ENCODE measurements around the gene RBM10. TPM values are rescaled to one million over a fixed set of nuclear protein-coding genes. Genes with fewer than 3 reads are reported as not detected.
A peak's percentile ranks its signal among the peaks of the same experiment; 100 is the strongest.

RBM10 gene
- total RNA-seq, 1 experiment from 2014 or later: 56.9 TPM

- Histone ChIP-seq H2AFZ (ENCODE audit: low read depth, low read length, poor library complexity, severe bottlenecking) (no peak overlapping the region), H3K9me3 (ENCODE audit: control insufficient read depth in 1 of 2, insufficient read depth in 1 of 2, low read depth in 1 of 2, low read length in 2 of 2) (no peaks in the 10 kb centered on the region), H3K9me2 (ENCODE audit: insufficient read depth) (no peaks in the 10 kb centered on the region), H3K4me3 (replicated peaks in 1 of 2; ENCODE audit: low read depth in 1 of 2, low read length in 2 of 2) (no peak overlapping the region), H3K27ac (ENCODE audit: low read depth, low read length) (no peak overlapping the region; the same call in 1 of the 2 replicates), H3K27me3 (ENCODE audit: insufficient read depth, low read length) (no peaks in the 10 kb centered on the region), H3K4me2 (ENCODE audit: low read length) (no peak overlapping the region), H3K9ac (ENCODE audit: low read length) (no peak overlapping the region), H3K4me1 (ENCODE audit: control insufficient read depth in 1 of 2, insufficient read depth in 2 of 2, low read length in 2 of 2) (peaks cover 6 to 10% of the 10 kb centered on the region in 2 experiments; a peak in 3 of 4 replicates), H4K20me1 (ENCODE audit: insufficient read depth) (no peaks in the 10 kb centered on the region), H3K36me3 (ENCODE audit: control insufficient read depth in 1 of 2, insufficient read depth in 2 of 2, low read length in 2 of 2) (peaks cover 18 to 29% of the 10 kb centered on the region in 2 experiments; a peak in 3 of 4 replicates), H3K79me2 (ENCODE audit: insufficient read depth, low read length) (peaks cover 10% of the 10 kb centered on the region)
- intact Hi-C loops (cut with micrococcal nuclease): loop anchor here (5.0 kb wide), 1 partner anchor 98 kb away; no protein-coding TSS in a partner anchor
- CTCF ChIA-PET: no interaction called here
- BruUV-seq (replicated peaks): TSS peak; percentile 59
- no peak for DNase-seq (ENCODE audit: low read depth, low spot score)
- POLR2A ChIA-PET: no interaction called here
- no peak for ATAC-seq
- RAD21 ChIA-PET (ENCODE audit: low non-redundant PET in 1 of 2, low total read pairs in 2 of 2, uncharacterized antibody in 2 of 2, unreplicated experiment in 2 of 2): no interaction called here
- no peak for TF ChIP-seq EGR1 (IDR thresholded peaks at IDR 0.05; ENCODE audit: low read depth)
- TF ChIP-seq MAX (IDR thresholded peaks at IDR 0.05): no peak
- no peak for TF ChIP-seq ZBTB33 (IDR thresholded peaks at IDR 0.05; ENCODE audit: extremely low read depth, insufficient replicate concordance, low read length)
- no peak for TF ChIP-seq SP1 (IDR thresholded peaks at IDR 0.05; ENCODE audit: low read depth)
- no peak for TF ChIP-seq RAD21 (IDR thresholded peaks at IDR 0.05; ENCODE audit: low read depth)
- TF ChIP-seq EZH2phosphoT487 (IDR thresholded peaks at IDR 0.05; ENCODE audit: borderline replicate concordance): no peak
- no peak for TF ChIP-seq ZFX (IDR thresholded peaks at IDR 0.05)
- TF ChIP-seq YY1 (IDR thresholded peaks at IDR 0.05; ENCODE audit: extremely low read depth, insufficient replicate concordance, low read depth, low read length): no peak
- TF ChIP-seq EZH2 (IDR thresholded peaks at IDR 0.05): no peak
- no peak for TF ChIP-seq CBX3 (IDR thresholded peaks at IDR 0.05; ENCODE audit: low read depth)
- TF ChIP-seq, protein P1, sequence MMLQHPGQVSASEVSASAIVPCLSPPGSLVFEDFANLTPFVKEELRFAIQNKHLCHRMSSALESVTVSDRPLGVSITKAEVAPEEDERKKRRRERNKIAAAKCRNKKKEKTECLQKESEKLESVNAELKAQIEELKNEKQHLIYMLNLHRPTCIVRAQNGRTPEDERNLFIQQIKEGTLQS (IDR thresholded peaks at IDR 0.05): no peak
- no peak for TF ChIP-seq ZNF274 (IDR thresholded peaks at IDR 0.05; ENCODE audit: low read depth, low read length)
- no peak for TF ChIP-seq SRF (IDR thresholded peaks at IDR 0.05; ENCODE audit: low read depth)
- TF ChIP-seq ELF1 (IDR thresholded peaks at IDR 0.05; ENCODE audit: borderline replicate concordance, low read depth): no peak
- TF ChIP-seq REST (IDR thresholded peaks at IDR 0.05; ENCODE audit: low read depth): no peak
- TF ChIP-seq POLR2AphosphoS5 (IDR thresholded peaks at IDR 0.05; ENCODE audit: low read depth, low read length): no peak
Measured at GRCh38 chrX:47214435-47215077, 69.5 kb downstream of the RBM10 start.
